Endothelial cell of umbilical vein (primary cell): ENCODE results near the gene RAD51B. TPM values are rescaled to one million over a fixed set of nuclear protein-coding genes. Genes with fewer than 3 reads are reported as not detected.

Experiments used
- BruUV-seq: library from RNA; stranded (reverse); fragments of 400-500 nt; replicated peaks from 2 replicates; lab custom pipeline; 2021; lab: Mats Ljungman, UMichigan
- CTCF ChIA-PET: fragments of 300-600, 350-600 bp; sonication (Branson Sonifier 250); formaldehyde crosslinking; loops from one replicate; lab custom pipeline; 2021; ENCODE audit warnings: antibody characterized with exemption, inconsistent platforms; lab: Charles Lee
- POLR2A ChIA-PET: fragments of 300-600, 350-600 bp; sonication (Branson Sonifier 250); formaldehyde crosslinking; loops from one replicate; lab custom pipeline; 2021; ENCODE audit warnings: antibody characterized with exemption, inconsistent platforms; lab: Charles Lee
- DNase-seq: peaks from one replicate; pipeline ENCODE4 v3.0.0-alpha.2; 2011; ENCODE audit warnings: low read depth, low spot score
- FAIRE-seq: peaks from 2 replicates; lab custom pipeline; 2011; peaks lifted over from hg19 to GRCh38; lab: Jason Lieb, UNC
- H2AFZ ChIP-seq: 2 replicates; pipeline ENCODE4 v1.6.0; 2012; ENCODE audit warnings: low read depth, low read length, control low read depth, inconsistent platforms
- H3K27ac ChIP-seq: 2 replicates; pipeline ENCODE4 v1.5.1; 2011; ENCODE audit warnings: low read depth, mild to moderate bottlenecking, control low read depth, low read length, moderate library complexity; ENCODE audit not compliant: insufficient read depth
- H3K27me3 ChIP-seq, 2 experiments: 2 replicates each; pipeline versions ENCODE4 v1.6.0 to v1.6.1; 2011; ENCODE audit warnings: low read length in 2 of 2, mixed read lengths in 1 of 2; ENCODE audit not compliant: control insufficient read depth in 2 of 2, insufficient read depth in 2 of 2
- H3K36me3 ChIP-seq, 2 experiments: 2 replicates in 1 of 2; 3 replicates in 1 of 2; pipeline ENCODE4 v1.5.1; 2011; ENCODE audit warnings: low read length in 2 of 2, mild to moderate bottlenecking in 1 of 2, moderate library complexity in 1 of 2; ENCODE audit not compliant: control insufficient read depth in 2 of 2, insufficient read depth in 2 of 2; ENCODE audit errors: extremely low read depth in 1 of 2
- H3K4me1 ChIP-seq: 3 replicates; pipeline ENCODE4 v1.5.1; 2011; ENCODE audit warnings: mild to moderate bottlenecking, low read length; ENCODE audit not compliant: control insufficient read depth, insufficient read depth; ENCODE audit errors: extremely low read depth
- H3K4me2 ChIP-seq: 2 replicates; pipeline ENCODE4 v1.6.1; 2011; ENCODE audit warnings: low read length, control low read depth, mixed read lengths; ENCODE audit not compliant: insufficient read depth
- H3K4me3 ChIP-seq, 3 experiments: fragments of 200-600 bp in 1 of 3; sonication (generic), shearing (Covaris generic) in 1 of 3; replicated peaks in 1 of 3; 2 replicates each; pipeline ENCODE4 v1.5.1; 2011 to 2016; ENCODE audit warnings: control low read depth in 3 of 3, low read length in 3 of 3, mild to moderate bottlenecking in 2 of 3, inconsistent platforms in 1 of 3, low read depth in 1 of 3, moderate library complexity in 1 of 3; ENCODE audit not compliant: insufficient read depth in 1 of 3
- H3K79me2 ChIP-seq: 2 replicates; pipeline ENCODE4 v1.6.0; 2012; ENCODE audit warnings: low read length, inconsistent platforms; ENCODE audit not compliant: control insufficient read depth, insufficient read depth
- H3K9ac ChIP-seq: replicated peaks from 2 replicates; pipeline ENCODE3; 2011; ENCODE audit warnings: low read length, control low read depth; ENCODE audit not compliant: insufficient read depth; ENCODE audit errors: extremely low read depth
- H3K9me1 ChIP-seq: replicated peaks from 3 replicates; pipeline ENCODE4 v1.6.0; 2011; ENCODE audit warnings: mild to moderate bottlenecking, low read length; ENCODE audit not compliant: control insufficient read depth, insufficient read depth; ENCODE audit errors: extremely low read depth
- H3K9me3 ChIP-seq: replicated peaks from 2 replicates; pipeline ENCODE4 v1.5.1; 2012; ENCODE audit warnings: low read length, inconsistent platforms; ENCODE audit not compliant: control insufficient read depth, insufficient read depth
- H4K20me1 ChIP-seq: replicated peaks from 2 replicates; pipeline ENCODE3; 2011; ENCODE audit warnings: mild to moderate bottlenecking, low read length; ENCODE audit not compliant: control insufficient read depth, insufficient read depth; ENCODE audit errors: extremely low read depth
- CTCF ChIP-seq, 2 donors: IDR thresholded peaks; 1 replicate in 1 of 2; 2 replicates in 1 of 2; pipeline ENCODE4 v1.5.1; 2011; ENCODE audit warnings: low read length in 2 of 2, mild to moderate bottlenecking in 2 of 2, moderate library complexity in 2 of 2, control low read depth in 1 of 2, inconsistent platforms in 1 of 2, low read depth in 1 of 2; ENCODE audit not compliant: insufficient read depth in 1 of 2; ENCODE audit errors: extremely low read depth in 1 of 2
- EZH2 ChIP-seq: IDR thresholded peaks from 2 replicates; pipeline ENCODE4 v1.6.1; 2012; ENCODE audit warnings: borderline replicate concordance, low read depth, mild to moderate bottlenecking, moderate library complexity, low read length, inconsistent platforms; ENCODE audit not compliant: severe bottlenecking
- FOS ChIP-seq: IDR thresholded peaks from 2 replicates; pipeline ENCODE4 v1.6.1; 2011; ENCODE audit warnings: mild to moderate bottlenecking, low read length, moderate library complexity, borderline replicate concordance; ENCODE audit not compliant: insufficient read depth
- GATA2 ChIP-seq: IDR thresholded peaks from 2 replicates; pipeline ENCODE4 v1.7.0; 2011; ENCODE audit warnings: low read depth, mild to moderate bottlenecking, moderate library complexity, mixed read lengths, low read length; ENCODE audit not compliant: insufficient read length, insufficient read depth
- MYC ChIP-seq: IDR thresholded peaks from one replicate; pipeline ENCODE4 v1.6.1; 2011; ENCODE audit warnings: mild to moderate bottlenecking, low read depth, low read length
- POLR2A ChIP-seq: IDR thresholded peaks from 2 replicates; pipeline ENCODE4 v1.6.1; 2012; ENCODE audit warnings: low read depth, mild to moderate bottlenecking, control low read depth, low read length
- POLR2AphosphoS5 ChIP-seq: IDR thresholded peaks from 2 replicates; pipeline ENCODE4 v1.6.1; 2012; ENCODE audit warnings: low read depth, mild to moderate bottlenecking, control low read depth, low read length, moderate library complexity; ENCODE audit not compliant: insufficient read depth
- dilution Hi-C: fragments of 300-500 bp; cut with MboI; formaldehyde crosslinking; loops from one replicate; pipeline ENCODE4 v1.15.0; 2019; ENCODE audit warnings: low sequenced_read_pairs; ENCODE audit not compliant: extremely low pct_ligation_motif_present
- intact Hi-C: fragments of 100-400 bp; cut with micrococcal nuclease; formaldehyde crosslinking; loops from one replicate; pipeline ENCODE4 v1.10.0; 2022
- polyA plus RNA-seq, 4 experiments: library from polyadenylated mRNA; depleted of rRNA in 3 of 4; stranded (reverse) in 3 of 4; unstranded in 1 of 4; fragments of >200 nt; gene quantifications; 2 replicates each; pipeline versions ENCODE4 v1.2.1 to v1.2.3, GENCODE V29; 2011 to 2012; ENCODE audit warnings: missing spikeins in 1 of 4
- total RNA-seq: library from RNA; stranded (reverse); gene quantifications from 2 replicates; pipeline ENCODE4 v1.2.3, GENCODE V29; 2021
- TF ChIP-seq, protein P1 (sequence below): IDR thresholded peaks from 2 replicates; pipeline ENCODE4 v1.6.1; 2011; ENCODE audit not compliant: insufficient read depth, insufficient read length

RAD51B gene
- total and polyA plus RNA-seq, 2 donors (not counting 3 experiments of a cell fraction or from before 2014, with no cell fraction given): 3.9 to 19.0 TPM

GRCh38 chr14:68153275-68153674 is 333.7 kb downstream of the RAD51B start:
- no TSS peak for BruUV-seq
- FAIRE-seq (no peak), DNase-seq (no peak)
- H3K27me3 ChIP-seq: no peaks in the 10 kb centered on the region
- TF ChIP-seq MYC (no peak), EZH2 (no peak)
- no peaks in the 10 kb centered on the region for H4K20me1 ChIP-seq
- H3K79me2 ChIP-seq: no peaks in the 10 kb centered on the region
- H3K27ac ChIP-seq: no peak overlapping the region
- no peaks in the 10 kb centered on the region for H3K36me3 ChIP-seq
- H3K4me3 ChIP-seq: no peak overlapping the region
- ChIA-PET POLR2A (no interaction called here), CTCF (no interaction called here)
- H3K9ac ChIP-seq: no peak overlapping the region
- no peak overlapping the region for H2AFZ ChIP-seq
- H3K4me1 ChIP-seq: no peaks in the 10 kb centered on the region
- no peaks in the 10 kb centered on the region for H3K9me3 ChIP-seq
- intact Hi-C loops: no loop called here
- dilution Hi-C loops: no loop called here
- no peak overlapping the region for H3K4me2 ChIP-seq
- H3K9me1 ChIP-seq: no peaks in the 10 kb centered on the region

DNA sequence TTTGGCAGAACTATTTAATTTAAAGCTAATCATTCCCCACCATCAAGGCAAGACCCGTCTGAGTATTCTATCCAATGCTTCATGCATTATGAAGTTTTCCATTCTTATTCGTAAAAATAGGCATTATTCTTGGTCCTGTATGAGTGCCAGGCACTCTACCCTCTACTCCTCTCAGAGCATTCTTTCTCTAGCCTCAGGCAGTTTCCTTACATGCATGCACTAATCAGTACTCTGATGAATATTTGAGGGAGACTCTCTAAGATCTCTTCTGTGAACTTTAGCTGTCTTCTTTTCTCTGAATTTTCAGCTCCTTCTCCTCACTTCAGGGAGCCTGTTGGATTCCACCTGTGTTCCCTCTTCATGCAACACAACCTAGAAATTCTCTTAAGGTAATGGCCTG is 334.7 kb downstream of the RAD51B start:
- no peak overlapping the region for H2AFZ ChIP-seq
- H3K4me1 ChIP-seq: no peaks in the 10 kb centered on the region
- FAIRE-seq (no peak), DNase-seq (no peak)
- intact Hi-C loops: no loop called here
- no TSS peak for BruUV-seq
- dilution Hi-C loops: no loop called here
- no peak overlapping the region for H3K9ac ChIP-seq
- ChIA-PET POLR2A (interaction anchor here (0.7 kb wide), 1 partner anchor 888 kb away, joined by 3 read pairs; no protein-coding TSS in a partner anchor), CTCF (no interaction called here)
- TF ChIP-seq EZH2 (no peak), MYC (no peak), CTCF (IDR thresholded peaks at IDR 0.05; ENCODE audit: extremely low read depth in 1 of 2, insufficient read depth in 1 of 2, low read depth in 1 of 2, low read length in 2 of 2) (no peak), FOS (no peak), POLR2A (no peak), GATA2 (no peak), POLR2AphosphoS5 (no peak)
- TF ChIP-seq, protein P1, sequence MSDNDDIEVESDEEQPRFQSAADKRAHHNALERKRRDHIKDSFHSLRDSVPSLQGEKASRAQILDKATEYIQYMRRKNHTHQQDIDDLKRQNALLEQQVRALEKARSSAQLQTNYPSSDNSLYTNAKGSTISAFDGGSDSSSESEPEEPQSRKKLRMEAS: no peak
- H3K9me3 ChIP-seq: no peaks in the 10 kb centered on the region
- no peaks in the 10 kb centered on the region for H4K20me1 ChIP-seq
- no peak overlapping the region for H3K4me3 ChIP-seq
- H3K27me3 ChIP-seq: no peaks in the 10 kb centered on the region
- H3K36me3 ChIP-seq: no peaks in the 10 kb centered on the region
- H3K27ac ChIP-seq: no peak overlapping the region
- H3K4me2 ChIP-seq: no peak overlapping the region
- H3K79me2 ChIP-seq: no peaks in the 10 kb centered on the region
- no peaks in the 10 kb centered on the region for H3K9me1 ChIP-seq
